HepG2 (cell line): Measurements from ENCODE around the gene DNTTIP2. TPM values are rescaled to one million over a fixed set of nuclear protein-coding genes. Genes with fewer than 3 reads are reported as not detected.

Experiments used
- ELF3 ChIP-seq: IDR thresholded peaks from 2 replicates; pipeline ENCODE4 v1.6.1; 2016; ENCODE audit warnings: missing genetic modification reagents, missing compliant biosample characterization
- FOSL1 ChIP-seq: sonication (generic); formaldehyde crosslinking; IDR thresholded peaks from 2 replicates; pipeline ENCODE4 v1.9.0; 2021; ENCODE audit warnings: missing genetic modification reagents, borderline replicate concordance
- FOSL2 ChIP-seq: sonication (generic); formaldehyde crosslinking; IDR thresholded peaks from 2 replicates; pipeline ENCODE4 v1.4.0; 2020; ENCODE audit warnings: missing genetic modification reagents
- JUNB ChIP-seq: sonication (generic); formaldehyde crosslinking; IDR thresholded peaks from 2 replicates; pipeline ENCODE4 v1.8.0; 2022; ENCODE audit warnings: missing genetic modification reagents, mild to moderate bottlenecking, borderline replicate concordance
- KDM2A ChIP-seq: sonication (generic); formaldehyde crosslinking; IDR thresholded peaks from 2 replicates; pipeline ENCODE4 v1.4.0; 2020; ENCODE audit warnings: low read depth, missing genetic modification reagents, borderline replicate concordance
- SAP130 ChIP-seq: IDR thresholded peaks from 2 replicates; pipeline ENCODE4 v1.6.1; 2016; ENCODE audit warnings: low read depth
- SNAI1 ChIP-seq: sonication (generic); formaldehyde crosslinking; IDR thresholded peaks from 2 replicates; pipeline ENCODE4 v1.5.0; 2020; ENCODE audit warnings: mild to moderate bottlenecking, missing genetic modification reagents, borderline replicate concordance
- SRSF4 ChIP-seq: fragments of 200-400 bp; formaldehyde crosslinking; IDR thresholded peaks from one replicate; pipeline ENCODE4 v1.6.1; 2018; ENCODE audit warnings: mild to moderate bottlenecking, low read depth, low read length, moderate library complexity; ENCODE audit not compliant: poor library complexity, severe bottlenecking
- SRSF9 ChIP-seq: fragments of 200-400 bp; formaldehyde crosslinking; IDR thresholded peaks from 2 replicates; pipeline ENCODE4 v1.6.1; 2018; ENCODE audit warnings: borderline replicate concordance, mild to moderate bottlenecking, low read depth, low read length; ENCODE audit not compliant: insufficient read depth, poor library complexity, severe bottlenecking
- TCF12 ChIP-seq, 2 experiments: fragments of 450-650 bp in 1 of 2; sonication (generic) in 1 of 2; formaldehyde crosslinking in 1 of 2; IDR thresholded peaks; 2 replicates each; pipeline versions ENCODE4 v1.6.1 to v1.8.0; 2017 to 2022; ENCODE audit warnings: antibody characterized with exemption in 1 of 2, mild to moderate bottlenecking in 1 of 2, missing genetic modification reagents in 1 of 2, moderate library complexity in 1 of 2
- XBP1 ChIP-seq: sonication (generic); formaldehyde crosslinking; IDR thresholded peaks from 2 replicates; pipeline ENCODE4 v1.5.0; 2020; ENCODE audit warnings: missing genetic modification reagents
- YY1 ChIP-seq: IDR thresholded peaks from 2 replicates; pipeline ENCODE4 v1.6.1; 2011; ENCODE audit warnings: low read length, low read depth, moderate library complexity, mild to moderate bottlenecking; ENCODE audit not compliant: insufficient read depth, insufficient replicate concordance
- ZFP62 ChIP-seq: sonication (generic); formaldehyde crosslinking; IDR thresholded peaks from 2 replicates; pipeline ENCODE4 v1.4.0; 2020; ENCODE audit warnings: missing genetic modification reagents
- ZNF12 ChIP-seq: sonication (generic); formaldehyde crosslinking; IDR thresholded peaks from 2 replicates; pipeline ENCODE4 v1.5.0; 2020; ENCODE audit warnings: missing genetic modification reagents
- ZNF225 ChIP-seq: sonication (generic); formaldehyde crosslinking; IDR thresholded peaks from 2 replicates; pipeline ENCODE4 v1.4.0; 2020; ENCODE audit warnings: mild to moderate bottlenecking, missing genetic modification reagents
- ZNF543 ChIP-seq: sonication (generic); formaldehyde crosslinking; IDR thresholded peaks from 2 replicates; pipeline ENCODE4 v1.4.0; 2020; ENCODE audit warnings: mild to moderate bottlenecking, missing genetic modification reagents
- ZNF713 ChIP-seq: sonication (generic); formaldehyde crosslinking; IDR thresholded peaks from 2 replicates; pipeline ENCODE4 v1.4.0; 2020; ENCODE audit warnings: mild to moderate bottlenecking, missing genetic modification reagents
- ZNF788 ChIP-seq: sonication (generic); formaldehyde crosslinking; IDR thresholded peaks from 2 replicates; pipeline ENCODE4 v1.5.0; 2020; ENCODE audit warnings: mild to moderate bottlenecking, missing genetic modification reagents, borderline replicate concordance
- polyA plus RNA-seq, 8 experiments: library from polyadenylated mRNA; depleted of rRNA in 3 of 8; stranded (reverse) in 7 of 8; unstranded in 1 of 8; fragments of >200 nt; fragmentation: Illumina TruSeq in 4 of 8; extraction: Trizol in 4 of 8; gene quantifications; 2 replicates each; pipeline versions ENCODE4 v1.2.1 to v1.2.3, GENCODE V29; 2011 to 2016; ENCODE audit warnings: low read depth in 4 of 8, missing spikeins in 1 of 8, mixed read lengths in 1 of 8; ENCODE audit not compliant: insufficient read depth in 1 of 8
- total RNA-seq, 5 experiments: library from RNA; depleted of rRNA; stranded (reverse); fragments of >200 nt; fragmentation: Illumina TruSeq; extraction: Trizol; gene quantifications; 2 replicates each; pipeline ENCODE4 v1.2.3, GENCODE V29; 2016; ENCODE audit warnings: low read depth in 1 of 5
- TF ChIP-seq, protein P1 (sequence below): IDR thresholded peaks from 2 replicates; pipeline ENCODE4 v1.6.1; 2016; ENCODE audit warnings: low read depth, missing genetic modification reagents, missing compliant biosample characterization
- TF ChIP-seq, protein P2 (sequence below): sonication (generic); formaldehyde crosslinking; IDR thresholded peaks from 2 replicates; pipeline ENCODE4 v1.5.1; 2020; ENCODE audit warnings: missing genetic modification reagents, mild to moderate bottlenecking, borderline replicate concordance

DNTTIP2 gene
- total and polyA plus RNA-seq, 2 of the 13 experiments (the other 11 are each of a cell fraction or from before 2014, with no cell fraction given): 11.4 to 63.3 TPM

DNA sequence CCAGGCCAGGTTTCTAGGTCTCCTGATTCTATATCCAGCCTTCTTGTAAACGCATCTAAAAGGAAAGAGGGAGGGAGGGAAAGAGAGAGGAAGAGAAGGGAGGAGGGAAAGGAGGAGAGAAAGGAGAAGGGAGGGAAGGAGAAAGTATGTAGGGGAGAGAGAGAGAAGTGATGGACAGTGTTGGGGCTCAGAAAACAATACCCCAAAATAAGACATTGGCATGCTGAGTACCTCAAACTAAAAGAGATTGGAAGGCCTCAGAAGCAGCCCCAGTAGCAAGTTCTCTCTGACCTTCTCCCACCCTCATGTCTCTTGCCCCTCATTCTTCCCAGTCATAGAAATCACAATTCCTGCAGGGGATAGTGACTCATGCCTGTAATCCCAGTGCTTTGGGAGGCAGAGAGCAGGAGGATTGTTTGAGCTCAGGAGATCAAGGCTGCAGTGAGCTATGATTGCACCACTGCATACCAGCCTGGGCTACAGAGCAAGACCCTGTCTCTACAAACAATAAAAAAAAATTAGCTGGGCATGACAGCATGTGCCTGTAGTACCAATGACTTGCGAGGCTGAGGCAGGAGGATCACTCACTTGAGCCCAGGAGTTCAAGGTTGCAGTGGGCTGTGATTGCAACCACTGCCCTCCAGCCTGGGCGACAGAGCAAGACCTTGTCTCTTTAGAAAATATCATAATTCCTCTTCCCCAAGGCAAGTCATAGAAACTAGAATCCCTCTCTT, 51.2 kb downstream of the DNTTIP2 start (continued):
- no peak for TF ChIP-seq ZNF225 (CRISPR knock-in tag)
- no peak for TF ChIP-seq SNAI1 (CRISPR knock-in tag)
- no peak for TF ChIP-seq YY1
- TF ChIP-seq ZFP62 (CRISPR knock-in tag): no peak
- no peak for TF ChIP-seq SRSF9
- TF ChIP-seq, protein P1, sequence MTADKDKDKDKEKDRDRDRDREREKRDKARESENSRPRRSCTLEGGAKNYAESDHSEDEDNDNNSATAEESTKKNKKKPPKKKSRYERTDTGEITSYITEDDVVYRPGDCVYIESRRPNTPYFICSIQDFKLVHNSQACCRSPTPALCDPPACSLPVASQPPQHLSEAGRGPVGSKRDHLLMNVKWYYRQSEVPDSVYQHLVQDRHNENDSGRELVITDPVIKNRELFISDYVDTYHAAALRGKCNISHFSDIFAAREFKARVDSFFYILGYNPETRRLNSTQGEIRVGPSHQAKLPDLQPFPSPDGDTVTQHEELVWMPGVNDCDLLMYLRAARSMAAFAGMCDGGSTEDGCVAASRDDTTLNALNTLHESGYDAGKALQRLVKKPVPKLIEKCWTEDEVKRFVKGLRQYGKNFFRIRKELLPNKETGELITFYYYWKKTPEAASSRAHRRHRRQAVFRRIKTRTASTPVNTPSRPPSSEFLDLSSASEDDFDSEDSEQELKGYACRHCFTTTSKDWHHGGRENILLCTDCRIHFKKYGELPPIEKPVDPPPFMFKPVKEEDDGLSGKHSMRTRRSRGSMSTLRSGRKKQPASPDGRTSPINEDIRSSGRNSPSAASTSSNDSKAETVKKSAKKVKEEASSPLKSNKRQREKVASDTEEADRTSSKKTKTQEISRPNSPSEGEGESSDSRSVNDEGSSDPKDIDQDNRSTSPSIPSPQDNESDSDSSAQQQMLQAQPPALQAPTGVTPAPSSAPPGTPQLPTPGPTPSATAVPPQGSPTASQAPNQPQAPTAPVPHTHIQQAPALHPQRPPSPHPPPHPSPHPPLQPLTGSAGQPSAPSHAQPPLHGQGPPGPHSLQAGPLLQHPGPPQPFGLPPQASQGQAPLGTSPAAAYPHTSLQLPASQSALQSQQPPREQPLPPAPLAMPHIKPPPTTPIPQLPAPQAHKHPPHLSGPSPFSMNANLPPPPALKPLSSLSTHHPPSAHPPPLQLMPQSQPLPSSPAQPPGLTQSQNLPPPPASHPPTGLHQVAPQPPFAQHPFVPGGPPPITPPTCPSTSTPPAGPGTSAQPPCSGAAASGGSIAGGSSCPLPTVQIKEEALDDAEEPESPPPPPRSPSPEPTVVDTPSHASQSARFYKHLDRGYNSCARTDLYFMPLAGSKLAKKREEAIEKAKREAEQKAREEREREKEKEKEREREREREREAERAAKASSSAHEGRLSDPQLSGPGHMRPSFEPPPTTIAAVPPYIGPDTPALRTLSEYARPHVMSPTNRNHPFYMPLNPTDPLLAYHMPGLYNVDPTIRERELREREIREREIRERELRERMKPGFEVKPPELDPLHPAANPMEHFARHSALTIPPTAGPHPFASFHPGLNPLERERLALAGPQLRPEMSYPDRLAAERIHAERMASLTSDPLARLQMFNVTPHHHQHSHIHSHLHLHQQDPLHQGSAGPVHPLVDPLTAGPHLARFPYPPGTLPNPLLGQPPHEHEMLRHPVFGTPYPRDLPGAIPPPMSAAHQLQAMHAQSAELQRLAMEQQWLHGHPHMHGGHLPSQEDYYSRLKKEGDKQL (CRISPR knock-in tag): 0 out of 2 replicates have a peak, but pooled peaks have one; percentile 47
- TF ChIP-seq FOSL1 (CRISPR knock-in tag): peak; percentile 85
- TF ChIP-seq FOSL2 (CRISPR knock-in tag): peak; percentile 98
- TF ChIP-seq SAP130 (CRISPR knock-in tag): peak; percentile 68
- TF ChIP-seq SRSF4: no peak
- no peak for TF ChIP-seq ZNF713 (CRISPR knock-in tag)
- TF ChIP-seq XBP1 (CRISPR knock-in tag): no peak
- no peak for TF ChIP-seq ZNF543 (CRISPR knock-in tag)
- peak; percentile 56; the same call in 1 of the 2 replicates for TF ChIP-seq ELF3 (CRISPR knock-in tag)
- no peak for TF ChIP-seq TCF12 (IDR thresholded peaks at IDR 0.05)
- TF ChIP-seq TCF12 (CRISPR knock-in tag; IDR thresholded peaks at IDR 0.05): 0 out of 2 replicates have a peak, but pooled peaks have one; percentile 40
- peak; percentile 91; the same call in 1 of the 2 replicates for TF ChIP-seq ZNF788 (CRISPR knock-in tag)
- TF ChIP-seq, protein P2, sequence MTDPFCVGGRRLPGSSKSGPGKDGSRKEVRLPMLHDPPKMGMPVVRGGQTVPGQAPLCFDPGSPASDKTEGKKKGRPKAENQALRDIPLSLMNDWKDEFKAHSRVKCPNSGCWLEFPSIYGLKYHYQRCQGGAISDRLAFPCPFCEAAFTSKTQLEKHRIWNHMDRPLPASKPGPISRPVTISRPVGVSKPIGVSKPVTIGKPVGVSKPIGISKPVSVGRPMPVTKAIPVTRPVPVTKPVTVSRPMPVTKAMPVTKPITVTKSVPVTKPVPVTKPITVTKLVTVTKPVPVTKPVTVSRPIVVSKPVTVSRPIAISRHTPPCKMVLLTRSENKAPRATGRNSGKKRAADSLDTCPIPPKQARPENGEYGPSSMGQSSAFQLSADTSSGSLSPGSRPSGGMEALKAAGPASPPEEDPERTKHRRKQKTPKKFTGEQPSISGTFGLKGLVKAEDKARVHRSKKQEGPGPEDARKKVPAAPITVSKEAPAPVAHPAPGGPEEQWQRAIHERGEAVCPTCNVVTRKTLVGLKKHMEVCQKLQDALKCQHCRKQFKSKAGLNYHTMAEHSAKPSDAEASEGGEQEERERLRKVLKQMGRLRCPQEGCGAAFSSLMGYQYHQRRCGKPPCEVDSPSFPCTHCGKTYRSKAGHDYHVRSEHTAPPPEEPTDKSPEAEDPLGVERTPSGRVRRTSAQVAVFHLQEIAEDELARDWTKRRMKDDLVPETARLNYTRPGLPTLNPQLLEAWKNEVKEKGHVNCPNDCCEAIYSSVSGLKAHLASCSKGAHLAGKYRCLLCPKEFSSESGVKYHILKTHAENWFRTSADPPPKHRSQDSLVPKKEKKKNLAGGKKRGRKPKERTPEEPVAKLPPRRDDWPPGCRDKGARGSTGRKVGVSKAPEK (CRISPR knock-in tag): no peak
- TF ChIP-seq JUNB (CRISPR knock-in tag): peak; percentile 89; the same call in 1 of the 2 replicates
- peak; percentile 50; the same call in 1 of the 2 replicates for TF ChIP-seq ZNF12
- TF ChIP-seq KDM2A (CRISPR knock-in tag): 0 out of 2 replicates have a peak, but pooled peaks have one; percentile 51
